HCT116 (cell line): Measurements from ENCODE around the gene PCDHB14.
"Not testable (repeated sequence)": the region's sequence is repeated elsewhere in the genome, so short reads cannot be mapped to it uniquely, and the experiment has no call there.

Source experiments
- CTCF ChIP-seq, 3 experiments: fragments of 200-600 bp in 1 of 3; sonication (generic) in 1 of 3; IDR thresholded peaks in 2 of 3; conservative IDR thresholded peaks in 1 of 3; 2 replicates each; pipeline ENCODE4 v1.5.1; 2012 to 2017; ENCODE audit warnings: low read depth in 2 of 3, low read length in 2 of 3, antibody characterized with exemption in 1 of 3, borderline replicate concordance in 1 of 3, control low read depth in 1 of 3, mild to moderate bottlenecking in 1 of 3, mixed read lengths in 1 of 3, mixed run types in 1 of 3, moderate library complexity in 1 of 3; ENCODE audit not compliant: insufficient read depth in 1 of 3
- EZH2phosphoT487 ChIP-seq: fragments of 200-600 bp; IDR thresholded peaks from 2 replicates; pipeline ENCODE4 v1.6.1; 2018; ENCODE audit warnings: antibody characterized with exemption, borderline replicate concordance
- MAX ChIP-seq: IDR thresholded peaks from 2 replicates; pipeline ENCODE4 v1.6.1; 2012
- POLR2A ChIP-seq: IDR thresholded peaks from 2 replicates; pipeline ENCODE4 v1.7.0; 2011; ENCODE audit warnings: borderline replicate concordance; ENCODE audit not compliant: insufficient read depth, insufficient read length; ENCODE audit errors: extremely low read depth
- SIN3A ChIP-seq: IDR thresholded peaks from 2 replicates; pipeline ENCODE4 v1.6.1; 2012; ENCODE audit warnings: low read depth
- TCF7L2 ChIP-seq: IDR thresholded peaks from 2 replicates; pipeline ENCODE4 v1.7.0; 2011; ENCODE audit warnings: borderline replicate concordance, inconsistent platforms; ENCODE audit not compliant: insufficient read depth, insufficient read length; ENCODE audit errors: extremely low read depth

- not testable (repeated sequence) for TF ChIP-seq MAX; EZH2phosphoT487; TCF7L2; POLR2A; CTCF (IDR thresholded peaks at IDR 0.05 in 2 of 3, conservative IDR thresholded peaks at IDR 0.05 in 1 of 3; ENCODE audit: borderline replicate concordance in 1 of 3, insufficient read depth in 1 of 3, low read depth in 2 of 3, low read length in 2 of 3); SIN3A
Measured at GRCh38 chr5:141225421-141225820, 2.3 kb downstream of the PCDHB14 start.
